MM.1S (cell line): ENCODE results near the gene MOB2.

Source experiments
- CTCF ChIP-seq: fragments of 300-600 bp; sonication (generic); IDR thresholded peaks from 2 replicates; pipeline ENCODE4 v1.5.1; 2016; ENCODE audit warnings: antibody characterized with exemption, low read length, mixed read lengths
- EZH2 ChIP-seq: fragments of 300-600 bp; sonication (generic); optimal IDR thresholded peaks from 2 replicates; pipeline ENCODE3; 2017; ENCODE audit warnings: low read depth, mild to moderate bottlenecking, antibody characterized with exemption, low read length, mixed read lengths

- no peak for TF ChIP-seq CTCF
- no peak for TF ChIP-seq EZH2
Observed at GRCh38 chr11:1487851-1488574, 1.4 kb upstream of the MOB2 start.
